ENCODE results near the gene TRIM72. TPM values are rescaled to one million over a fixed set of nuclear protein-coding genes. Genes with fewer than 3 reads are reported as not detected.

TRIM72 gene
- total and polyA plus RNA-seq, 8 donors: under 0.01 to 0.12 (median 0.02) TPM; not detected in 5

- Histone ChIP-seq H3K36me3 (no peaks in the 10 kb centered on the region), H3K27ac (no peak overlapping the region), H3K27me3 (no peaks in the 10 kb centered on the region), H3K4me1 (no peaks in the 10 kb centered on the region), H3K9me3 (no peaks in the 10 kb centered on the region), H3K4me3 (no peak overlapping the region)
- DNase-seq (no peak), FAIRE-seq (no peak), ATAC-seq (no peak)
- intact Hi-C loops (cut with DNase I): no loop called here
- 91 to 100% methylated on average over 3 of the region's 3 CpGs for WGBS, 2 donors
- TF ChIP-seq CTCF (IDR thresholded peaks at IDR 0.05): no peak
These were observed 11.3 kb downstream of the TRIM72 start for GRCh38 chr16:31225193-31225592.

- DNase-seq: no peak
- intact Hi-C loops (cut with DNase I): no loop called here
- WGBS, 2 donors: 91 to 97% methylated on average over 4 of the region's 4 CpGs
- no peaks in the 10 kb centered on the region for H3K36me3 ChIP-seq
- H3K9me3 ChIP-seq: no peaks in the 10 kb centered on the region
- no peak overlapping the region for H3K27ac ChIP-seq
- no peak for FAIRE-seq
- TF ChIP-seq CTCF (IDR thresholded peaks at IDR 0.05): no peak
- ATAC-seq: no peak
- no peaks in the 10 kb centered on the region for H3K4me1 ChIP-seq
- H3K27me3 ChIP-seq: no peaks in the 10 kb centered on the region
- H3K4me3 ChIP-seq: no peak overlapping the region
These were observed 14.3 kb downstream of the TRIM72 start for GRCh38 chr16:31228206-31228605.

GRCh38 chr16:31229501-31229900 is 15.6 kb downstream of the TRIM72 start:
- H3K36me3 ChIP-seq: no peaks in the 10 kb centered on the region
- TF ChIP-seq CTCF (IDR thresholded peaks at IDR 0.05): no peak
- DNase-seq: no peak
- intact Hi-C loops (cut with DNase I): no loop called here
- FAIRE-seq: no peak
- 34 to 38% methylated on average over 10 of the region's 10 CpGs for WGBS, 2 donors
- no peaks in the 10 kb centered on the region for H3K27me3 ChIP-seq
- no peaks in the 10 kb centered on the region for H3K9me3 ChIP-seq
- H3K4me3 ChIP-seq: no peak overlapping the region
- peak in 1 of 4 donors; percentile 20 for ATAC-seq
- no peaks in the 10 kb centered on the region for H3K4me1 ChIP-seq
- H3K27ac ChIP-seq: no peak overlapping the region

GRCh38 chr16:31238041-31238440 is 24.1 kb downstream of the TRIM72 start:
- no peak for FAIRE-seq
- intact Hi-C loops (cut with DNase I): no loop called here
- no peaks in the 10 kb centered on the region for H3K27me3 ChIP-seq

GRCh38 chr16:31242206-31242605 is 28.3 kb downstream of the TRIM72 start:
- Histone ChIP-seq H3K4me1 (no peaks in the 10 kb centered on the region), H3K27me3 (no peaks in the 10 kb centered on the region), H3K9me3 (no peaks in the 10 kb centered on the region), H3K27ac (no peak overlapping the region), H3K4me3 (no peak overlapping the region), H3K36me3 (no peaks in the 10 kb centered on the region)
- FAIRE-seq (no peak), ATAC-seq (peak in 1 of 4 donors; percentile 46), DNase-seq (no peak)
- 51 to 59% methylated on average over 6 of the region's 6 CpGs for WGBS, 2 donors
- no peak for TF ChIP-seq CTCF (IDR thresholded peaks at IDR 0.05)
- intact Hi-C loops (cut with DNase I): no loop called here

More at GRCh38 chr16:31238041-31238440, 24.1 kb downstream of the TRIM72 start:
- TF ChIP-seq CTCF (IDR thresholded peaks at IDR 0.05): no peak
- DNase-seq (no peak), ATAC-seq (no peak)
- WGBS, 2 donors: 70 to 74% methylated on average over 4 of the region's 4 CpGs
- Histone ChIP-seq H3K9me3 (no peaks in the 10 kb centered on the region), H3K4me1 (no peaks in the 10 kb centered on the region), H3K4me3 (no peak overlapping the region), H3K27ac (no peak overlapping the region), H3K36me3 (no peaks in the 10 kb centered on the region)
